Prostate gland (tissue), 2 donors: ENCODE data around the gene ERCC6L2.

Source experiments
- CTCF ChIP-seq, 4 experiments: fragments of 200-600 bp in 2 of 4; fragments of 450-650 bp in 2 of 4; sonication (generic) in 2 of 4; IDR thresholded peaks; 1 replicate in 3 of 4; 2 replicates in 1 of 4; pipeline ENCODE4 v1.5.1; 2016 to 2019; ENCODE audit warnings: antibody characterized with exemption in 4 of 4, mild to moderate bottlenecking in 2 of 4, moderate library complexity in 2 of 4
- POLR2A ChIP-seq: fragments of 450-650 bp; IDR thresholded peaks from one replicate; pipeline ENCODE4 v1.6.1; 2016; ENCODE audit warnings: antibody characterized with exemption, mild to moderate bottlenecking
- POLR2AphosphoS5 ChIP-seq: sonication (generic); formaldehyde crosslinking; IDR thresholded peaks from one replicate; pipeline ENCODE4 v1.6.1; 2017; ENCODE audit warnings: antibody characterized with exemption

- no peak for TF ChIP-seq POLR2A
- no peak for TF ChIP-seq CTCF (IDR thresholded peaks at IDR 0.05)
- no peak for TF ChIP-seq POLR2AphosphoS5
These were observed 104.0 kb downstream of the ERCC6L2 start for GRCh38 chr9:95979446-95979845.
